CD4-positive, alpha-beta memory T cell (primary cell): ENCODE data around the gene ITPR2. TPM values are rescaled to one million over a fixed set of nuclear protein-coding genes. Genes with fewer than 3 reads are reported as not detected.

Experiments used
- CTCF ChIA-PET: fragments of 350-600 bp; sonication (Branson Sonifier 250); formaldehyde crosslinking; loops from one replicate; lab custom pipeline; 2021; ENCODE audit warnings: inconsistent platforms; ENCODE audit not compliant: partially characterized antibody; lab: Charles Lee
- POLR2A ChIA-PET: fragments of 350-600 bp; sonication (Branson Sonifier 250); formaldehyde crosslinking; loops from one replicate; lab custom pipeline; 2021; ENCODE audit not compliant: partially characterized antibody; lab: Charles Lee
- DNase-seq, 5 donors: peaks; one replicate each; pipeline versions ENCODE4 v3.0.0 to v3.0.0-alpha.2; 2020 to 2022; ENCODE audit warnings: mixed read lengths in 1 of 5
- H3K27ac ChIP-seq: one replicate; pipeline ENCODE4 v1.7.0; 2013; ENCODE audit warnings: low read depth, low read length
- H3K27me3 ChIP-seq: 2 replicates; pipeline ENCODE4 v1.7.0; 2013; ENCODE audit warnings: mild to moderate bottlenecking, low read length, moderate library complexity; ENCODE audit not compliant: insufficient read depth
- H3K36me3 ChIP-seq: 2 replicates; pipeline ENCODE4 v1.7.0; 2013; ENCODE audit warnings: mild to moderate bottlenecking, low read length, moderate library complexity; ENCODE audit not compliant: insufficient read depth
- H3K4me1 ChIP-seq: 2 replicates; pipeline ENCODE4 v1.7.0; 2013; ENCODE audit warnings: mild to moderate bottlenecking, low read length, moderate library complexity; ENCODE audit not compliant: insufficient read depth
- H3K4me3 ChIP-seq, 2 donors: one replicate each; pipeline ENCODE4 v1.7.0; 2013; ENCODE audit warnings: low read length in 2 of 2, mild to moderate bottlenecking in 1 of 2
- H3K9me3 ChIP-seq, 2 donors: one replicate each; pipeline ENCODE4 v1.7.0; 2013; ENCODE audit warnings: low read length in 2 of 2, control low read depth in 1 of 2; ENCODE audit not compliant: control insufficient read depth in 1 of 2
- H3K27ac Mint-ChIP-seq, 7 donors: one replicate each; pipeline ENCODE4 v1.8.0; 2020 to 2021; ENCODE audit warnings: mixed read lengths in 7 of 7, mild to moderate bottlenecking in 6 of 7, inconsistent platforms in 3 of 7, moderate library complexity in 3 of 7
- H3K27me3 Mint-ChIP-seq, 2 donors: one replicate each; pipeline ENCODE4 v1.8.0; 2020 to 2021; ENCODE audit warnings: mixed read lengths in 2 of 2
- H3K36me3 Mint-ChIP-seq, 2 donors: one replicate each; pipeline ENCODE4 v1.8.0; 2020 to 2021; ENCODE audit warnings: mixed read lengths in 2 of 2, inconsistent platforms in 1 of 2, mild to moderate bottlenecking in 1 of 2
- H3K4me1 Mint-ChIP-seq, 4 donors: one replicate each; pipeline ENCODE4 v1.8.0; 2020 to 2021; ENCODE audit warnings: mixed read lengths in 4 of 4, mild to moderate bottlenecking in 1 of 4
- H3K4me3 Mint-ChIP-seq, 8 donors: one replicate each; pipeline ENCODE4 v1.8.0; 2020 to 2021; ENCODE audit warnings: mixed read lengths in 8 of 8, mild to moderate bottlenecking in 7 of 8, moderate library complexity in 6 of 8, inconsistent platforms in 3 of 8
- H3K9me3 Mint-ChIP-seq, 8 donors: one replicate each; pipeline ENCODE4 v1.8.0; 2020 to 2021; ENCODE audit warnings: mixed read lengths in 8 of 8, mild to moderate bottlenecking in 5 of 8, inconsistent platforms in 3 of 8, moderate library complexity in 1 of 8
- intact Hi-C: fragments of 100-400 bp; cut with micrococcal nuclease; formaldehyde crosslinking; loops from one replicate; pipeline ENCODE4 v1.15.1; 2023
- polyA plus RNA-seq, 2 donors: library from polyadenylated mRNA; unstranded; fragments of 300-500 nt; fragmentation: Illumina TruSeq; gene quantifications; one replicate each; pipeline ENCODE4 v1.2.3, GENCODE V29; 2021
- total RNA-seq, 2 experiments: library from RNA; stranded (reverse); gene quantifications; one replicate each; pipeline ENCODE4 v1.2.3, GENCODE V29; 2021

The ITPR2 gene
- total and polyA plus RNA-seq, 4 experiments from 2014 or later: 4.7 to 55.6 (median 34.1) TPM

DNA sequence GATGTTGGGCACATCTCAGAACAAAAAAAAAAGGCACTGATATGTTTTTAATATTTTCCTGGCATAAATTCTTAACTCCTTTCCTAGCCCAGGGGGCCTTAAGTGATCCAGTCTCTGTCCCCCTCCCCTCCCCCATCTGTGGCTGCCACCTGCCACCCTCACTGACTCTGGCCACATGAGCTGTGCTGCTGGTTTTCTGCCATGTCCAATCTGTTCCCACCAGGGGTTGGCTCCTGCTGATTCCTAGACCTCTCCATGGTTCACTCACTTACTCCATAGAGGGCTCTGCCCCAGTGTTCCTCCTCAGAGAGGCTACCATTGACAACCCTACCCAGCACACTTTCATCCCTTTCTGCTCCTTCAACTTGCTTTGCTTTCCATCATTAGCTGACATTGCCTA, 474.3 kb downstream of the ITPR2 start:
- Histone ChIP-seq H3K4me3 (no peak overlapping the region), H3K4me1 (no peaks in the 10 kb centered on the region), H3K9me3 (no peaks in the 10 kb centered on the region), H3K36me3 (no peaks in the 10 kb centered on the region), H3K27me3 (no peaks in the 10 kb centered on the region), H3K27ac (no peak overlapping the region)
- no peak for DNase-seq
- no peak overlapping the region for H3K4me3 Mint-ChIP-seq
- H3K27ac Mint-ChIP-seq: no peak overlapping the region
- ChIA-PET POLR2A (no interaction called here), CTCF (no interaction called here)
- no peaks in the 10 kb centered on the region for H3K27me3 Mint-ChIP-seq
- peaks cover 2 to 27% of the 10 kb centered on the region in 2 donors for H3K36me3 Mint-ChIP-seq
- H3K4me1 Mint-ChIP-seq: no peaks in the 10 kb centered on the region
- peaks cover 0 to 2% (median 0%) of the 10 kb centered on the region in 8 donors for H3K9me3 Mint-ChIP-seq
- intact Hi-C loops: no loop called here

DNA sequence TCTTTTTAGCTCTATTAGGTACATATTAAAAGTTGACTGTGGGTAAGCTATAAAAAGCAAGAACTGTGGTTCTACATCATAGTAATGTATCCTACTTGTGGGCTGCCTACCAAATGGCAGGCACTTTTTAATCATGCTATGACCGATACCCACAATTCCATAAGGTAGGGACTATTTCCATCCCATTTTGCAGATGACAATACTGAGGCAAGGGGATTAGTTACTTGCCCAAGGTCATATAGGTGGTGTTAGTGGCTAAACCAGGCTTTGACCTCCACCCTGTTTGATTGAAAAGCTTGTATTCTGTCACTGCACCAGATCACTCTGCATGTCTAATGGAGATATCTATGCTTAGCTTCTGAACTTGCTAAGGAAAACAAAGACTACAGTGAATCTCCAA, 485.7 kb downstream of the ITPR2 start:
- no peak for DNase-seq
- Histone ChIP-seq H3K36me3 (no peaks in the 10 kb centered on the region), H3K4me3 (no peak overlapping the region), H3K4me1 (no peaks in the 10 kb centered on the region), H3K9me3 (no peaks in the 10 kb centered on the region), H3K27me3 (no peaks in the 10 kb centered on the region), H3K27ac (no peak overlapping the region)
- H3K9me3 Mint-ChIP-seq: peaks cover 0 to 4% (median 0%) of the 10 kb centered on the region in 8 donors
- intact Hi-C loops: no loop called here
- ChIA-PET CTCF (no interaction called here), POLR2A (no interaction called here)
- peaks cover 10 to 38% of the 10 kb centered on the region in 2 donors for H3K36me3 Mint-ChIP-seq
- H3K27ac Mint-ChIP-seq: no peak overlapping the region
- H3K4me3 Mint-ChIP-seq: no peak overlapping the region
- no peaks in the 10 kb centered on the region for H3K27me3 Mint-ChIP-seq
- H3K4me1 Mint-ChIP-seq: peaks cover 0 to 2% (median 0%) of the 10 kb centered on the region in 4 donors

GRCh38 chr12:26346736-26347135, 486.3 kb downstream of the ITPR2 start:
- H3K36me3 Mint-ChIP-seq: peaks cover 14 to 42% of the 10 kb centered on the region in 2 donors
- Histone ChIP-seq H3K36me3 (no peaks in the 10 kb centered on the region), H3K4me3 (no peak overlapping the region), H3K27ac (no peak overlapping the region), H3K27me3 (no peaks in the 10 kb centered on the region), H3K9me3 (no peaks in the 10 kb centered on the region), H3K4me1 (no peaks in the 10 kb centered on the region)
- no peak for DNase-seq
- H3K27ac Mint-ChIP-seq: no peak overlapping the region
- ChIA-PET POLR2A (no interaction called here), CTCF (no interaction called here)
- H3K9me3 Mint-ChIP-seq: peaks cover 0 to 4% (median 0%) of the 10 kb centered on the region in 8 donors
- H3K27me3 Mint-ChIP-seq: no peaks in the 10 kb centered on the region
- peaks cover 0 to 2% (median under 1%) of the 10 kb centered on the region in 4 donors for H3K4me1 Mint-ChIP-seq
- intact Hi-C loops: no loop called here
- no peak overlapping the region for H3K4me3 Mint-ChIP-seq

- DNase-seq: no peak
- H3K4me3 ChIP-seq: no peak overlapping the region
- H3K9me3 ChIP-seq: no peaks in the 10 kb centered on the region
- Mint-ChIP-seq H3K36me3 (peaks cover 21 to 50% of the 10 kb centered on the region in 2 donors), H3K4me1 (peaks cover 0 to 3% (median 0%) of the 10 kb centered on the region in 4 donors), H3K27ac (no peak overlapping the region), H3K27me3 (no peaks in the 10 kb centered on the region), H3K9me3 (no peaks in the 10 kb centered on the region), H3K4me3 (no peak overlapping the region)
- H3K27ac ChIP-seq: no peak overlapping the region
- ChIA-PET POLR2A (no interaction called here), CTCF (no interaction called here)
- no peaks in the 10 kb centered on the region for H3K4me1 ChIP-seq
- H3K27me3 ChIP-seq: no peaks in the 10 kb centered on the region
- intact Hi-C loops: no loop called here
- no peaks in the 10 kb centered on the region for H3K36me3 ChIP-seq
Observed at GRCh38 chr12:26345471-26346003, 487.5 kb downstream of the ITPR2 start.

- Mint-ChIP-seq H3K36me3 (peaks cover 52 to 78% of the 10 kb centered on the region in 2 donors), H3K9me3 (peaks cover 0 to 4% (median 0%) of the 10 kb centered on the region in 8 donors), H3K27ac (peak overlapping the region in 1 of 7 donors; percentile 8), H3K4me1 (peaks cover 0 to 3% (median 0%) of the 10 kb centered on the region in 4 donors), H3K4me3 (no peak overlapping the region), H3K27me3 (no peaks in the 10 kb centered on the region)
- H3K27ac ChIP-seq: no peak overlapping the region
- no peak for DNase-seq
- H3K4me1 ChIP-seq: no peaks in the 10 kb centered on the region
- no peaks in the 10 kb centered on the region for H3K36me3 ChIP-seq
- H3K27me3 ChIP-seq: no peaks in the 10 kb centered on the region
- intact Hi-C loops: no loop called here
- ChIA-PET POLR2A (no interaction called here), CTCF (no interaction called here)
- H3K4me3 ChIP-seq: no peak overlapping the region
- no peaks in the 10 kb centered on the region for H3K9me3 ChIP-seq
Observed at GRCh38 chr12:26341491-26341890, 491.5 kb downstream of the ITPR2 start.

DNA sequence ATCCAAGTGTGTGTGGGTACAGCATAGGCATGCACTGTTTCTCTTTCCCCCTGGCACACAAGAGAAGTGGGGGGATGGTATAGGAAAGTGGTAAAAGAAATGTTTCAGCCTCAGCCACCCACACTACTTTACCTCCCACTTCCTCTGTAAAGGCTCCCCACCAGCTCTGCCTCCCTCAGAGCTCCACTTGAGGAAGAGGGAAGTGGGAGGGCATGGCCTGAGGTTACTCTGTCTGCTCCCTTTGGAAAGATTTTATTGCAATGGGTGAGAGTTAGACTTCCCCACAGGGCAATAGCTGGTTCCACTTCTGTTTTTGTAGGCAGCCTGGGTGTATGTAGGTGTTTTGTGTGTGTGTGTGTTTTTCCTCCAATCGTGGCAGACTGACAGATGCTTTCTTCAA, 492.3 kb downstream of the ITPR2 start:
- H3K4me3 ChIP-seq: no peak overlapping the region
- POLR2A ChIA-PET: no interaction called here
- peaks cover 0 to 3% (median 0%) of the 10 kb centered on the region in 4 donors for H3K4me1 Mint-ChIP-seq
- intact Hi-C loops: no loop called here
- H3K36me3 Mint-ChIP-seq: peaks cover 52 to 79% of the 10 kb centered on the region in 2 donors
- CTCF ChIA-PET: no interaction called here
- no peaks in the 10 kb centered on the region for H3K9me3 ChIP-seq
- no peaks in the 10 kb centered on the region for H3K36me3 ChIP-seq
- H3K9me3 Mint-ChIP-seq: peaks cover 0 to 9% (median 0%) of the 10 kb centered on the region in 8 donors
- no peaks in the 10 kb centered on the region for H3K4me1 ChIP-seq
- H3K4me3 Mint-ChIP-seq: no peak overlapping the region
- peak overlapping the region in 2 of 7 donors; percentile 34 to 71 for H3K27ac Mint-ChIP-seq
- DNase-seq: no peak
- H3K27me3 ChIP-seq: no peaks in the 10 kb centered on the region
- no peak overlapping the region for H3K27ac ChIP-seq
- no peaks in the 10 kb centered on the region for H3K27me3 Mint-ChIP-seq

DNA sequence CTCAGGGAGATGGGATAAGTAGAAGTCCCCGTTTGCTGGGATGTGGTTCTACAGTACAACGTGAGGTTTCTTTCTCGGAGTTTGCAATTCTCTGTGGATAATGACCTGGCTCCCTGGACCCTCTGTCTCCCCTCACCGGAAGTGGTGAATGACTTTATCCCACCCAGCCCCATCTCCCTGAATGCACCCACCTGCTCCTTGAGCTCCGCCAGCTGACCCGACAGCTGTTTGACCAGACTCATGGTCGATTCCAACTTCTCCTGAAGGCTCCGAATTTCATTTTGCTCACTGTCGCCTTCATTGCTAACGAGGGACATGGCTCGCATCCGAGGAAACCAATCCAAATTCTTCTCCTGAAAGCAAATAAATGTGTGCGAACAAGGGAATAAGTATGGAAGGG, 493.0 kb downstream of the ITPR2 start:
- Histone ChIP-seq H3K27ac (no peak overlapping the region), H3K36me3 (no peaks in the 10 kb centered on the region), H3K4me1 (no peaks in the 10 kb centered on the region), H3K4me3 (no peak overlapping the region), H3K9me3 (no peaks in the 10 kb centered on the region), H3K27me3 (no peaks in the 10 kb centered on the region)
- peaks cover 0 to 12% (median under 1%) of the 10 kb centered on the region in 8 donors for H3K9me3 Mint-ChIP-seq
- H3K36me3 Mint-ChIP-seq: peaks cover 54 to 82% of the 10 kb centered on the region in 2 donors
- intact Hi-C loops: no loop called here
- ChIA-PET POLR2A (no interaction called here), CTCF (no interaction called here)
- peaks cover 0 to 3% (median 0%) of the 10 kb centered on the region in 4 donors for H3K4me1 Mint-ChIP-seq
- H3K4me3 Mint-ChIP-seq: no peak overlapping the region
- no peak for DNase-seq
- no peaks in the 10 kb centered on the region for H3K27me3 Mint-ChIP-seq
- H3K27ac Mint-ChIP-seq: no peak overlapping the region
